HG02610 (cell line): ENCODE data around the gene PDE6A.
"Not testable (repeated sequence)": the region's sequence is repeated elsewhere in the genome, so short reads cannot be mapped to it uniquely, and the experiment has no call there.

Source experiments
- ATAC-seq: cut with Tn5 transposase; IDR thresholded peaks from one replicate; pipeline ENCODE4 v1.9.1; 2021; ENCODE audit warnings: mild to moderate bottlenecking, moderate library complexity; ENCODE audit not compliant: unreplicated experiment

The PDE6A gene

GRCh38 chr5:149869411-149869821, 75.2 kb downstream of the PDE6A start:
- ATAC-seq: no peak

- no peak for ATAC-seq
These were observed 78.8 kb downstream of the PDE6A start for GRCh38 chr5:149865746-149866145.

- ATAC-seq: no peak
These were observed 80.8 kb downstream of the PDE6A start for GRCh38 chr5:149863830-149864229.

GRCh38 chr5:149863176-149863575, 81.4 kb downstream of the PDE6A start:
- ATAC-seq: no peak

- ATAC-seq: peak; percentile 85
These were observed 83.7 kb downstream of the PDE6A start for GRCh38 chr5:149860801-149861322.

GRCh38 chr5:149859746-149860145, 84.8 kb downstream of the PDE6A start:
- ATAC-seq: peak; percentile 27

- not testable (repeated sequence) for ATAC-seq
These were observed 86.1 kb downstream of the PDE6A start for GRCh38 chr5:149858481-149858880.

- no peak for ATAC-seq
These were observed 87.1 kb downstream of the PDE6A start for GRCh38 chr5:149857499-149857898.

- no peak for ATAC-seq
These were observed 89.2 kb downstream of the PDE6A start for GRCh38 chr5:149855366-149855765.

GRCh38 chr5:149854866-149855265, 89.7 kb downstream of the PDE6A start:
- no peak for ATAC-seq

- no peak for ATAC-seq
These were observed 90.9 kb downstream of the PDE6A start for GRCh38 chr5:149853701-149854100.

GRCh38 chr5:149853331-149853648, 91.3 kb downstream of the PDE6A start:
- ATAC-seq: no peak

GRCh38 chr5:149852641-149853330, 91.8 kb downstream of the PDE6A start:
- ATAC-seq: peak; percentile 64

- no peak for ATAC-seq
These were observed 93.4 kb downstream of the PDE6A start for GRCh38 chr5:149851211-149851610.

- ATAC-seq: no peak
These were observed 94.4 kb downstream of the PDE6A start for GRCh38 chr5:149849966-149850910.

- ATAC-seq: no peak
These were observed 95.2 kb downstream of the PDE6A start for GRCh38 chr5:149849280-149849965.

- ATAC-seq: no peak
These were observed 97.0 kb downstream of the PDE6A start for GRCh38 chr5:149847611-149848010.

- ATAC-seq: no peak
These were observed 98.6 kb downstream of the PDE6A start for GRCh38 chr5:149846021-149846420.

GRCh38 chr5:149845601-149846000, 99.0 kb downstream of the PDE6A start:
- ATAC-seq: no peak

GRCh38 chr5:149841851-149842793, 102.5 kb downstream of the PDE6A start:
- no peak for ATAC-seq
